Esophagus squamous epithelium (tissue), 5 donors: Measurements from ENCODE around the gene MYL5. TPM values are rescaled to one million over a fixed set of nuclear protein-coding genes. Genes with fewer than 3 reads are reported as not detected.
A peak's percentile ranks its signal among the peaks of the same experiment; 100 is the strongest.

Experiments
- DNase-seq: peaks from one replicate; lab custom pipeline; 2025; lab: John Stamatoyannopoulos, UW
- H3K27ac ChIP-seq, 4 donors: fragments of 200-600 bp; sonication (generic); one replicate each; pipeline ENCODE4 v1.5.1; 2016 to 2019; ENCODE audit warnings: mild to moderate bottlenecking in 1 of 4
- H3K27me3 ChIP-seq, 4 donors: fragments of 200-600 bp; sonication (generic); 1 replicate in 3 of 4; 2 replicates in 1 of 4; pipeline versions ENCODE4 v1.5.1 to v1.6.0; 2017 to 2021; ENCODE audit warnings: antibody characterized with exemption in 1 of 4
- H3K36me3 ChIP-seq, 3 donors: fragments of 200-600 bp; sonication (generic); one replicate each; pipeline ENCODE4 v1.5.1; 2016 to 2019
- H3K4me1 ChIP-seq, 3 donors: fragments of 200-600 bp; sonication (generic); one replicate each; pipeline ENCODE4 v1.5.1; 2017 to 2019
- H3K4me3 ChIP-seq, 4 donors: fragments of 200-600 bp; sonication (generic); 1 replicate in 3 of 4; 2 replicates in 1 of 4; pipeline ENCODE4 v1.5.1; 2016 to 2019; ENCODE audit warnings: mild to moderate bottlenecking in 2 of 4, moderate library complexity in 1 of 4
- H3K9me3 ChIP-seq, 3 donors: fragments of 200-600 bp; sonication (generic); one replicate each; pipeline ENCODE4 v1.5.1; 2016 to 2019
- CTCF ChIP-seq, 6 experiments: fragments of 450-650 bp in 4 of 6; fragments of 200-600 bp in 2 of 6; sonication (generic) in 2 of 6; IDR thresholded peaks; one replicate each; pipeline ENCODE4 v1.5.1; 2016 to 2019; ENCODE audit warnings: antibody characterized with exemption in 6 of 6, mild to moderate bottlenecking in 4 of 6, moderate library complexity in 4 of 6
- POLR2A ChIP-seq, 4 donors: fragments of 450-650 bp; IDR thresholded peaks; one replicate each; pipeline ENCODE4 v1.6.1; 2017; ENCODE audit warnings: antibody characterized with exemption in 4 of 4, mild to moderate bottlenecking in 4 of 4, moderate library complexity in 3 of 4
- WGBS, 2 donors: methylation state at CpG; one replicate each; pipeline ENCODE4 v1.1.5; 2018; 5-methylcytosine and 5-hydroxymethylcytosine counted together
- intact Hi-C: fragments of 100-400 bp; cut with DNase I; formaldehyde crosslinking; loops from one replicate; pipeline ENCODE4 v1.15.0; 2022
- total RNA-seq, 4 donors: library from RNA; depleted of rRNA; stranded (reverse); fragments of >200 nt; gene quantifications; one replicate each; pipeline ENCODE4 v1.1.0, GENCODE V29; 2016
- donor health status: DM: yes; HTN: yes; CAD: no.

MYL5 gene
- total RNA-seq, 4 donors from 2014 or later: 7.2 to 19.5 (median 12.8) TPM

GRCh38 chr4:673349-674091 lies 822 bp upstream of the MYL5 start:
- peaks cover 23 to 62% (median 24%) of the 10 kb centered on the region in 3 donors for H3K4me1 ChIP-seq
- H3K4me3 ChIP-seq: peak overlapping the region; percentile 75 to 100 (median 83)
- DNase-seq: no peak
- H3K27me3 ChIP-seq: no peaks in the 10 kb centered on the region
- H3K27ac ChIP-seq: peak overlapping the region; percentile 95 to 99 (median 96)
- WGBS, 2 donors: 18 to 32% methylated on average over 12 to 14 of the region's 55 CpGs
- H3K9me3 ChIP-seq: no peaks in the 10 kb centered on the region
- H3K36me3 ChIP-seq: peaks cover 7 to 26% (median 19%) of the 10 kb centered on the region in 3 donors
- TF ChIP-seq POLR2A (IDR thresholded peaks at IDR 0.05): no peak
- no peak for TF ChIP-seq CTCF (IDR thresholded peaks at IDR 0.05)
- intact Hi-C loops: no loop called here

- Histone ChIP-seq H3K36me3 (peaks cover 7 to 26% (median 19%) of the 10 kb centered on the region in 3 donors), H3K9me3 (no peaks in the 10 kb centered on the region), H3K27me3 (no peaks in the 10 kb centered on the region), H3K4me3 (peak overlapping the region; percentile 75 to 100 (median 83)), H3K4me1 (peaks cover 24 to 69% (median 26%) of the 10 kb centered on the region in 3 donors), H3K27ac (peak overlapping the region; percentile 95 to 99 (median 96))
- WGBS, 2 donors: 85% methylated on average over 7 of the region's 26 CpGs; no CpG with 5 or more reads in 1 of the 2 donors
- no peak for DNase-seq
- no peak for TF ChIP-seq POLR2A (IDR thresholded peaks at IDR 0.05)
- TF ChIP-seq CTCF (IDR thresholded peaks at IDR 0.05): no peak
- intact Hi-C loops: no loop called here
Observed at GRCh38 chr4:675036-675882, 917 bp downstream of the MYL5 start.

DNA sequence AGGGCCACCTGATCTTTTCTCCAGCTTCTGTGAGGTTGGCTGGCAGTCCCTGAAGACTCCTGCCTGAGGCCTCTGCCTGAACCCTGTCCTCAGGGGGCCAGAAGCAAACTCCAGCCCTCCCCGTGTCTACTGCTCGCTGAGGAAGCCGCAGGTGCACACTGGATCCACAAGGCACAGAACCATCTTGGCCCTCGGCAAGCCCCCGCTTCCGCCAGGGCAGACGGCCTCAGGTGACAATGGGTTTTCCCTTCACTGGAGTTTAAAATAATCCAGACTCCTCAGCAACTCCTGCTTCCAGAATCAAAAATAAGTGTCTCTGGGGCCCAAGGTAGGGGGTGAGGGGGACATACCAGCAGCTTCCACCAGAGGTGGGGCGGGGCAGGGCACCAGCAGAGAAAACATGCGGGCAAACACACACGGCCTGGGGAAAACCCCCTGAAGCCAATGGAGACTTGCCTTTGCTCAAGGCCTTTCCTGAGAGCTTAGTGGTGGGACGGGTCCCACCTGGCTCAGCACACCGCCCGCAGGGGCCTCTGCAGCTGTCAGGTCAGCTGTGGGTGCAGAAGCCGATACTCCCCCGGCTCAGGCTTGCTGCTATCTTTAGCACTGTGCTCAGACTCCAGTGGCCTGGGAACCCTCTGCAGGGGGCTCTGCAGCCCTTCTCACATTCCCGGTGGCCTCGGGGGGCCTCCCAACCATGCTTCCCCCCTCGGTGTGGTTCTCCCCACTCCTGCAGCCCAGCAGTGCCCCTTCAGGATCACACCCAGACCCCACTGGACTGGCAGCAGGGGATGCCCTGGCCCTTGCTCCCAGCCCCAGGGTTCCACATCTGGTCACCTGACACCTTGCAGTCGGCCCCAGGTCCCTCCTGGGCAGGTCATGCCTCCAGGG lies 1.9 kb downstream of the MYL5 start:
- Histone ChIP-seq H3K9me3 (no peaks in the 10 kb centered on the region), H3K36me3 (peaks cover 7 to 18% (median 17%) of the 10 kb centered on the region in 3 donors), H3K27ac (peak overlapping the region in 2 of 4 donors; percentile 95 to 99), H3K27me3 (no peaks in the 10 kb centered on the region), H3K4me3 (no peak overlapping the region), H3K4me1 (peaks cover 33 to 73% (median 36%) of the 10 kb centered on the region in 3 donors)
- TF ChIP-seq POLR2A (IDR thresholded peaks at IDR 0.05) (no peak), CTCF (IDR thresholded peaks at IDR 0.05) (no peak)
- DNase-seq: no peak
- intact Hi-C loops: no loop called here
- WGBS, 2 donors: 60 to 63% methylated on average over 1 to 8 of the region's 19 CpGs

DNA sequence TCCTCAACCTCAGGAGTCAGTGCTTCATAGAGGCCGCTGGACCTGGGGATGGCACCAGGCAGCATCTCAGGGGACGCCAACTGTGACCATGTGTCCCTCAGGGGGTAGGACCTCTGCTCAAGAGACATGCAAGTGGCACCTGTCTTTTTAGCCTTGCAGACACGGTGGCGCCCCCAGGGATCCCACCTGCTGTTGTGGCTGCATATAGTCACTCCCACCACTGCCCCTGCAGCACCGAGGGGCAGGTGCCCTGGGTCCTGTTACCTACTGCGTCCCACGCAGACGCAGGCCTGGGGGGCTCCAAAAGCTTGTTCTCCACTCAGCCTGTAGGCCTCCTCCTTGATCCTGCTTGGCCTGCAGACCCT lies 2.5 kb downstream of the MYL5 start:
- Histone ChIP-seq H3K9me3 (no peaks in the 10 kb centered on the region), H3K27me3 (no peaks in the 10 kb centered on the region), H3K27ac (peak overlapping the region in 2 of 4 donors; percentile 56 to 66), H3K36me3 (peaks cover 4 to 12% (median 11%) of the 10 kb centered on the region in 3 donors), H3K4me1 (peaks cover 35 to 78% (median 38%) of the 10 kb centered on the region in 3 donors), H3K4me3 (no peak overlapping the region)
- no peak for DNase-seq
- TF ChIP-seq POLR2A (IDR thresholded peaks at IDR 0.05) (no peak), CTCF (IDR thresholded peaks at IDR 0.05) (no peak)
- intact Hi-C loops: no loop called here
- WGBS, 2 donors: 80% methylated on average over 1 of the region's 8 CpGs; no CpG with 5 or more reads in 1 of the 2 donors
